K562 (cell line): ENCODE data around the gene AHSP. TPM values are rescaled to one million over a fixed set of nuclear protein-coding genes. Genes with fewer than 3 reads are reported as not detected.
"Not testable (repeated sequence)": the region's sequence is repeated elsewhere in the genome, so short reads cannot be mapped to it uniquely, and the experiment has no call there.

ENCODE experiments used
- ATAC-seq: fragments of 200-7000 bp; cut with Tn5 transposase; 3 replicates; pipeline ENCODE4 v1.9.1; 2020; ENCODE audit warnings: moderate library complexity
- BruUV-seq: library from RNA; stranded (reverse); fragments of 400-500 nt; replicated peaks from 2 replicates; lab custom pipeline; 2021; lab: Mats Ljungman, UMichigan
- CTCF ChIA-PET: fragments of 300-600 bp; formaldehyde crosslinking; extraction: SDS; loops from one replicate; lab custom pipeline; 2021; ENCODE audit warnings: low intra/inter-chr PET ratio; lab: Yijun Ruan, JAX
- POLR2A ChIA-PET: fragments of 300-600, 350-650 bp; sonication (Branson Sonifier 250); formaldehyde crosslinking; extraction: SDS; loops from one replicate; lab custom pipeline; 2021; ENCODE audit warnings: antibody characterized with exemption, inconsistent platforms; lab: Yijun Ruan, JAX
- DNase-seq, 4 experiments: peaks; one replicate each; pipeline versions ENCODE4 v3.0.0 to v3.0.0-alpha.2; 2011 to 2018; ENCODE audit warnings: low spot score in 3 of 4, mixed read lengths in 3 of 4; ENCODE audit errors: extremely low read depth in 1 of 4
- FAIRE-seq: peaks from 2 replicates; lab custom pipeline; 2011; peaks lifted over from hg19 to GRCh38; lab: Jason Lieb, UNC
- H2AFZ ChIP-seq: 2 replicates; pipeline ENCODE4 v1.6.0; 2011; ENCODE audit warnings: low read depth, low read length, control low read depth, inconsistent platforms
- H3K27ac ChIP-seq: fragments of 200-600 bp; 3 replicates; pipeline ENCODE4 v1.8.0; 2011; ENCODE audit warnings: low read depth, mild to moderate bottlenecking, control low read depth, inconsistent platforms, low read length, moderate library complexity, mixed read lengths; ENCODE audit errors: extremely low read depth
- H3K27me3 ChIP-seq, 2 experiments: fragments of 300-600 bp in 1 of 2; 2 replicates in 1 of 2; 3 replicates in 1 of 2; pipeline versions ENCODE4 v1.6.0 to v1.8.0; 2011; ENCODE audit warnings: inconsistent platforms in 2 of 2, low read length in 2 of 2, mild to moderate bottlenecking in 1 of 2, mixed read lengths in 1 of 2, moderate library complexity in 1 of 2; ENCODE audit not compliant: control insufficient read depth in 2 of 2, insufficient read depth in 2 of 2
- H3K36me3 ChIP-seq: fragments of 300-600 bp; 3 replicates; pipeline ENCODE4 v1.8.0; 2011; ENCODE audit warnings: mild to moderate bottlenecking, low read length, inconsistent platforms; ENCODE audit not compliant: control insufficient read depth, insufficient read depth
- H3K4me1 ChIP-seq, 2 experiments: fragments of 200-600 bp in 1 of 2; replicated peaks in 1 of 2; 2 replicates in 1 of 2; 3 replicates in 1 of 2; pipeline versions ENCODE4 v1.5.1 to v1.8.0; 2011; ENCODE audit warnings: inconsistent platforms in 2 of 2, low read length in 2 of 2, mild to moderate bottlenecking in 1 of 2, mixed read lengths in 1 of 2, moderate library complexity in 1 of 2; ENCODE audit not compliant: control insufficient read depth in 2 of 2, insufficient read depth in 2 of 2
- H3K4me2 ChIP-seq: 2 replicates; pipeline ENCODE4 v1.6.1; 2011; ENCODE audit warnings: low read length, control low read depth, inconsistent platforms, mixed read lengths; ENCODE audit not compliant: insufficient read depth
- H3K4me3 ChIP-seq: fragments of 200-600 bp; sonication (generic), shearing (Covaris generic); 2 replicates; pipeline ENCODE4 v1.5.1; 2016; ENCODE audit warnings: control low read depth, inconsistent platforms
- H3K79me2 ChIP-seq: fragments of 200-600 bp; 3 replicates; pipeline ENCODE4 v1.8.0; 2011; ENCODE audit warnings: low read length, inconsistent platforms; ENCODE audit not compliant: control insufficient read depth, insufficient read depth
- H3K9ac ChIP-seq, 2 experiments: 2 replicates each; pipeline versions ENCODE4 v1.6.0 to v1.6.1; 2011; ENCODE audit warnings: low read depth in 2 of 2, low read length in 2 of 2, control low read depth in 1 of 2, inconsistent platforms in 1 of 2, mild to moderate bottlenecking in 1 of 2, mixed read lengths in 1 of 2; ENCODE audit not compliant: insufficient read depth in 1 of 2
- H3K9me1 ChIP-seq: one replicate; pipeline ENCODE4 v1.6.0; 2011; ENCODE audit warnings: inconsistent platforms, mild to moderate bottlenecking, low read length, moderate library complexity; ENCODE audit not compliant: control insufficient read depth, insufficient read depth
- H3K9me3 ChIP-seq: replicated peaks from 2 replicates; pipeline ENCODE4 v1.5.1; 2011; ENCODE audit warnings: low read depth, low read length, inconsistent platforms; ENCODE audit not compliant: control insufficient read depth, insufficient read depth
- H4K20me1 ChIP-seq: replicated peaks from 2 replicates; pipeline ENCODE4 v1.6.1; 2011; ENCODE audit warnings: low read length, inconsistent platforms, mixed read lengths; ENCODE audit not compliant: control insufficient read depth, insufficient read depth
- FOSL1 ChIP-seq: fragments of 200-800 bp; sonication (Bioruptor generic); conservative IDR thresholded peaks from 2 replicates; pipeline ENCODE4 v1.6.1; 2016; ENCODE audit warnings: missing genetic modification characterization, missing compliant biosample characterization
- MAX ChIP-seq: sonication (generic); formaldehyde crosslinking; IDR thresholded peaks from 2 replicates; pipeline ENCODE4 v1.9.0; 2022; ENCODE audit warnings: mild to moderate bottlenecking, missing genetic modification reagents
- MEIS2 ChIP-seq: fragments of 450-650 bp; IDR thresholded peaks from 2 replicates; pipeline ENCODE4 v1.6.1; 2014; ENCODE audit warnings: mild to moderate bottlenecking; ENCODE audit not compliant: partially characterized antibody
- SPI1 ChIP-seq: IDR thresholded peaks from 2 replicates; pipeline ENCODE4 v1.6.1; 2011; ENCODE audit warnings: low read depth, low read length, control low read depth, borderline replicate concordance
- ZNF766 ChIP-seq: fragments of 200-800 bp; sonication (Bioruptor generic); conservative IDR thresholded peaks from 2 replicates; pipeline ENCODE4 v1.6.1; 2016; ENCODE audit warnings: missing genetic modification characterization, missing compliant biosample characterization
- WGBS: fragments of 100-300 bp; shearing (Covaris generic); methylation state at CpG from one replicate; pipeline ENCODE4 v1.1.6; 2016; ENCODE audit warnings: low coverage, mixed read lengths; ENCODE audit not compliant: insufficient coverage; ENCODE audit errors: missing lambda C conversion rate; 5-methylcytosine and 5-hydroxymethylcytosine counted together
- in situ Hi-C: fragments of 300-500 bp; cut with MboI; formaldehyde crosslinking; loops from 4 replicates; pipeline ENCODE4 v1.15.0; 2018; ENCODE audit warnings: inconsistent platforms, mixed read lengths
- intact Hi-C: fragments of 100-400 bp; cut with micrococcal nuclease; formaldehyde crosslinking; loops from 2 replicates; pipeline ENCODE4 v1.14.2; 2022
- polyA plus RNA-seq, 8 experiments: library from polyadenylated mRNA; depleted of rRNA in 4 of 8; stranded (reverse) in 5 of 8; unstranded in 3 of 8; fragments of >200 nt; fragmentation: Nextera tagmentation in 2 of 8; fragmentation: Illumina TruSeq in 1 of 8; extraction: Ambion mirVana in 2 of 8; extraction: Trizol in 1 of 8; gene quantifications; 2 replicates each; pipeline versions ENCODE4 v1.2.1 to v1.2.3, GENCODE V29; 2011 to 2014; ENCODE audit warnings: inconsistent platforms in 1 of 8, missing spikeins in 1 of 8
- total RNA-seq, 7 experiments: library from RNA; depleted of rRNA in 6 of 7; stranded (reverse); fragments of >200 nt in 6 of 7; fragmentation: Illumina TruSeq in 2 of 7; extraction: Trizol in 2 of 7; gene quantifications; 2 replicates each; pipeline versions ENCODE4 v1.2.1 to v1.2.3, GENCODE V29; 2011 to 2021; ENCODE audit warnings: low replicate concordance in 1 of 7

AHSP gene
- total and polyA plus RNA-seq, 9 of the 15 experiments (the other 6 are each of a cell fraction or from before 2014, with no cell fraction given), result 6.6 to 99.1 (median 25.8) TPM

- FAIRE-seq (no peak), DNase-seq (no peak)
- H4K20me1 ChIP-seq, result no peaks in the 10 kb centered on the region
- no peak overlapping the region for H3K27ac ChIP-seq
- WGBS, result 0% methylated on average over 1 of the region's 1 CpG
- no peak overlapping the region for H3K4me2 ChIP-seq
- no TSS peak for BruUV-seq
- no peak overlapping the region for H3K4me3 ChIP-seq
- no peak for TF ChIP-seq MAX (CRISPR knock-in tag)
- 0 out of 2 replicates have a peak, but pooled peaks have one; percentile 53 for TF ChIP-seq ZNF766 (CRISPR knock-in tag)
- TF ChIP-seq SPI1, result 0 out of 2 replicates have a peak, but pooled peaks have one; percentile 22
- TF ChIP-seq, all 486 proteins: peak for 2
- Histone ChIP-seq H3K4me1 (peaks cover 0 to 9% of the 10 kb centered on the region in 2 experiments; a peak in 2 of 5 replicates), H3K79me2 (no peaks in the 10 kb centered on the region), H3K9me1 (no peaks in the 10 kb centered on the region), H2AFZ (no peak overlapping the region), H3K9me3 (peaks cover 6% of the 10 kb centered on the region), H3K27me3 (0 out of 5 replicates have a peak, but pooled peaks cover 0 to 6% of the 10 kb centered on the region in 2 experiments), H3K9ac (no peak overlapping the region), H3K36me3 (no peaks in the 10 kb centered on the region)
- in situ Hi-C loops, result no loop called here
- ChIA-PET POLR2A (no interaction called here), CTCF (no interaction called here)
- intact Hi-C loops, result no loop called here
- ATAC-seq, result no peak
Measured at GRCh38 chr16:31572821-31573220, 45.1 kb downstream of the AHSP start.

- H4K20me1 ChIP-seq, CTCF ChIA-PET, H2AFZ ChIP-seq, H3K4me3 ChIP-seq, ATAC-seq, H3K79me2 ChIP-seq, intact Hi-C loops, DNase-seq, H3K27me3 ChIP-seq, H3K36me3 ChIP-seq, H3K9me3 ChIP-seq, H3K4me1 ChIP-seq, H3K9ac ChIP-seq, FAIRE-seq, H3K4me2 ChIP-seq, BruUV-seq, H3K9me1 ChIP-seq, H3K27ac ChIP-seq, in situ Hi-C loops, POLR2A ChIA-PET: not testable (repeated sequence)
- TF ChIP-seq MEIS2, result peak; percentile 30
- 0 out of 2 replicates have a peak, but pooled peaks have one; percentile 20 for TF ChIP-seq FOSL1 (tag)
- 0% methylated on average over 1 of the region's 1 CpG for WGBS
Measured at GRCh38 chr16:31574159-31574558, 46.5 kb downstream of the AHSP start.
